ENCODE measurements around the gene ZNF428.

GRCh38 chr19:43624933-43625332, 5.5 kb upstream of the ZNF428 start:
- TF ChIP-seq CTCF (IDR thresholded peaks at IDR 0.05) (no peak), POLR2A (IDR thresholded peaks at IDR 0.05) (no peak)

All from gastroesophageal sphincter (tissue), 3 donors.